Liver (tissue), 3 donors: ENCODE results near the gene C1orf50.

ENCODE experiments used
- CTCF ChIP-seq: fragments of 150-350 bp; IDR thresholded peaks from 2 replicates; pipeline ENCODE4 v1.5.1; 2017; ENCODE audit warnings: improper control_type of control experiment, low read depth, low read length; ENCODE audit not compliant: missing input control
- GABPA ChIP-seq, 2 donors: IDR thresholded peaks in 1 of 2; conservative IDR thresholded peaks in 1 of 2; 2 replicates each; pipeline ENCODE4 v1.6.1; 2016; ENCODE audit warnings: antibody characterized with exemption in 2 of 2, mild to moderate bottlenecking in 1 of 2, moderate library complexity in 1 of 2
- TAF1 ChIP-seq: conservative IDR thresholded peaks from 2 replicates; pipeline ENCODE4 v1.6.1; 2016; ENCODE audit warnings: antibody characterized with exemption, mild to moderate bottlenecking
- donor health status: healthy.
- donor health status: healthy.

DNA sequence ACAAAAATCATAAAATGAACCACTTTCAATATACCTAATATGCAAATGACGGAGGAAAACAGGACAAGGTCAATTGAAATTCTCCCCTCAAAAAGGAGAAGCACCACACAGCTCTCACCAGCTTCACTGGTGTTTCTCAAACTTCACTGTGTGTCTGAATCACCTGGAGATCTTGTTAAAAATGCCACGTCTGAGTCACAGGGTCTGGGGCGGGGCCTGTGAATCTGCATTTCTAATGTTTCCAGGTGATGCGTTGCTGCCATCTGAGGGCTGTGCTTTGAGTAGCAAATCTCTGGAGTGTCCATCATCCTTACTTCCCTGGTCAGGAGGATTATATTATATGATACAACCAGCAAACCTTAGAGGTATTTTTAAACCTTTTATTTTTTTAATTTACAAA is 36.1 kb upstream of the C1orf50 start:
- TF ChIP-seq CTCF: no peak
- TF ChIP-seq TAF1: no peak
- no peak for TF ChIP-seq GABPA (IDR thresholded peaks at IDR 0.05 in 1 of 2, conservative IDR thresholded peaks at IDR 0.05 in 1 of 2)
